Measurements from ENCODE around the gene CCDC85A. TPM values are rescaled to one million over a fixed set of nuclear protein-coding genes. Genes with fewer than 3 reads are reported as not detected.

CCDC85A gene
- total RNA-seq, 4 donors from 2014 or later = 9.0 to 28.4 (median 9.8) TPM

DNA sequence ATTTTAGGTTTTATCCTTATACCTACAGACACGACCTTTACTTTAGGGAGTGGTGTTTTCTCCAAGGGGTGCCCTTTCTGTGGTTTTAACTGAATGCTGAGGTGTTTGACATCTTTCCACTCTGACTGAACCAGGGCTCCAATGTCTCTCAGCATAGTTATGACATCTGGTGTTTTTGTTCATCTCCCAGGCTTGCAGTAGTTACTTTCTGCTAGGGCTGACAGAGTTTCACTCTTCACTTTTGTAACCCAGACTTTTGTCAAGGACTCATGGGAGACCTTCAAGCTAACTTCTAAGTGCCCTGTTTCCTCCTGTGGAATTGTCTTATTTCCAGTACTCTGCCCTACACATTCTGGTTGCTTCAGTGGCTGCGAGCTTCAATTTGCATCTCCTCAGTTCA lies 103.1 kb downstream of the CCDC85A start:
- TF ChIP-seq CTCF (IDR thresholded peaks at IDR 0.05; ENCODE audit: low read depth) = no peak

DNA sequence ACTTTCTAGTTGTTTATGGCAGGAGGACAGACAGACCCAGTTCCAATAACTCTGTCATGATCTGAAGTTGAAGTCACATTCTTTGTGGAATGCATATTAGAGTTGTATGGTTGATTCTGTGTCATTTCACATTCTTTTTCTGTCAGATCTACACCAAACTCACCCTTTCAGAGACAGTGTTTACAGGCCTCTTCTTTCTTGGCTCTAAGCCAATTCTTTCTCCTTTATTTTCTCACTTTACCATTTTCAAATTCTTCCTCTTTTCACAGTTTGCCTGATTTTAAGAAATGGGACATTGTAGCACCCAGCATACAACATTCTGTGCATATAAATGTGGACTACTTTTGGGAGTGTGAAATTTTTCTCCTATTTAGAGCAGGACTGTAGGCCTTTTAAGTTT lies 103.7 kb downstream of the CCDC85A start:
- no peak for TF ChIP-seq CTCF (IDR thresholded peaks at IDR 0.05; ENCODE audit: low read depth)

DNA sequence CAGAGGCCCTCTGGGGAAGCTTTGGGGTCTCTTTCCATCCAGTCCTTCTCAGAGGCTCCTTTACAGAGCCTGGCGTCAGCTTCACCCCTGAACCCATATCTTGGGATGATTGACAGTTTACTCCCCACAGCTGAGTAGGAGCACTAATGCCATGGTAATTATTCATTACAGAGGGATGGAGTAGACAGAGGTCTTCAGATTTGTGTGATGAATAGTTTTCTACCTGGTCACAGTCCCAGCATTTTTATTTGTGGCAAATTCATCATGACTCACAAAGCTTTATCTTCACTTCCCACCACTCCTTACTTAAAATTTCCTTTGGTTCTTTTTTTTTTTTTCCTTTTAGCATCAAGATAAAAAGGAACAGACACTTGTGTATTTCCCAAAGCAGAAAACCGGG lies 104.2 kb downstream of the CCDC85A start:
- TF ChIP-seq CTCF (IDR thresholded peaks at IDR 0.05; ENCODE audit: low read depth) = no peak

- TF ChIP-seq CTCF (IDR thresholded peaks at IDR 0.05; ENCODE audit: low read depth) = no peak
Measured at GRCh38 chr2:56288838-56289580, 105.2 kb downstream of the CCDC85A start.

GRCh38 chr2:56291711-56292110 lies 107.9 kb downstream of the CCDC85A start:
- no peak for TF ChIP-seq CTCF (IDR thresholded peaks at IDR 0.05; ENCODE audit: low read depth)

- TF ChIP-seq CTCF (IDR thresholded peaks at IDR 0.05; ENCODE audit: low read depth) = no peak
Measured at GRCh38 chr2:56292951-56293350, 109.2 kb downstream of the CCDC85A start.

DNA sequence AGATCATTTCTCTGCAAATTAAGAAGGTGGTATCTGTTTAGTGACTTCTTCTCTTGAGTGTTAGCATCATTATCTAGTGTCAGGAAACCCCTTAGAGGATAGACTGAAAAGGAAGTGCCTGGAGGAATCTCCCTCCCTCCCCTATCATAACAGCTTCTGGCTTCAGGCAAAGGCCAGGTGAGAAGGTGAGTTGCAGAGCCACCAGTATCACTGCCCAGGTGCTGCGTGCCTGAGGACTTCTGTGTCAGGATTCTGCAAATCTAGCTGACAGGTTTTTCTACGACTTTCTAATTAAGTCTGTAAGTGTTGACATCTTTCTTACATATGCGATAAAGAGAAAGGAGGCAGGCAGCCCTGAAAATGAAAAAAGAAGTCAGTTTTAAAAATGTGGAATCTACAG lies 111.9 kb downstream of the CCDC85A start:
- TF ChIP-seq CTCF (IDR thresholded peaks at IDR 0.05; ENCODE audit: low read depth) = no peak
